ENCODE measurements around the gene PDGFB. TPM values are rescaled to one million over a fixed set of nuclear protein-coding genes. Genes with fewer than 3 reads are reported as not detected.

The PDGFB gene
- total RNA-seq, 2 experiments from 2014 or later: 0.89 to 1.1 TPM

- H3K27ac Mint-ChIP-seq: peak overlapping the region; percentile 92
- H3K4me3 Mint-ChIP-seq: peak overlapping the region; percentile 20
- ChIA-PET CTCF (interaction anchor here (0.9 to 2.6 kb wide), 4 partner anchors 8 to 354 kb away, joined by 3 to 10 read pairs (median 4); no protein-coding TSS in a partner anchor), POLR2A (no interaction called here)
- no peaks in the 10 kb centered on the region for H3K36me3 Mint-ChIP-seq (ENCODE audit: low read depth)
- DNase-seq: peak; percentile 80
- peaks cover 59% of the 10 kb centered on the region for H3K4me1 Mint-ChIP-seq
- no peaks in the 10 kb centered on the region for H3K27me3 Mint-ChIP-seq
- no peaks in the 10 kb centered on the region for H3K9me3 Mint-ChIP-seq
Measured at GRCh38 chr22:39174498-39175352, 70.1 kb downstream of the PDGFB start.

- Mint-ChIP-seq H3K27ac (peak overlapping the region; percentile 92), H3K36me3 (ENCODE audit: low read depth) (no peaks in the 10 kb centered on the region), H3K27me3 (no peaks in the 10 kb centered on the region), H3K9me3 (no peaks in the 10 kb centered on the region), H3K4me1 (peaks cover 59% of the 10 kb centered on the region), H3K4me3 (peak overlapping the region; percentile 20)
- ChIA-PET CTCF (interaction anchor here (0.5 to 2.6 kb wide), 6 partner anchors 9 to 355 kb away, joined by 3 to 10 read pairs (median 3); no protein-coding TSS in a partner anchor), POLR2A (interaction anchor here (0.5 kb wide), 1 partner anchor 230 kb away, joined by 8 read pairs; no protein-coding TSS in a partner anchor)
- peak; percentile 29 for DNase-seq
Measured at GRCh38 chr22:39173787-39174497, 70.8 kb downstream of the PDGFB start.

Other genes with a start within 250 kb of the PDGFB start
- 100 to 1,000 TPM; 111 to 144 TPM for gene APOBEC3C, start 230.7 kb downstream of the PDGFB start, total RNA-seq
- 10 to 100 TPM; 34.7 to 39.7 TPM for gene APOBEC3D, start 223.9 kb downstream of the PDGFB start, total RNA-seq
- gene APOBEC3F, start 204.1 kb downstream of the PDGFB start, total RNA-seq: 10 to 100 TPM; 27.9 to 33.8 TPM
- 10 to 100 TPM; 89.6 to 96.4 TPM for gene APOBEC3G, start 167.7 kb downstream of the PDGFB start, total RNA-seq
- gene APOBEC3H, start 147.7 kb downstream of the PDGFB start, total RNA-seq: 10 to 100 TPM; 46.0 to 54.3 TPM
- 10 to 100 TPM; 14.9 to 16.0 TPM for gene CBX7, start 92.3 kb downstream of the PDGFB start, total RNA-seq
- gene RPL3, start 74.6 kb upstream of the PDGFB start, total RNA-seq: 1,000 to 10,000 TPM; 1,621 to 1,780 TPM
- gene SYNGR1, start 105.0 kb upstream of the PDGFB start, total RNA-seq: under 1 TPM; 0.42 to 0.77 TPM
- 10 to 100 TPM; 36.4 to 40.8 TPM for gene TAB1, start 154.8 kb upstream of the PDGFB start, total RNA-seq
- gene MGAT3, start 212.0 kb upstream of the PDGFB start, total RNA-seq: 10 to 100 TPM; 12.8 to 15.5 TPM